Nasal cavity respiratory epithelium epithelial cell of viscerocranial mucosa (primary cell): ENCODE data around the gene CACNA1I. TPM values are rescaled to one million over a fixed set of nuclear protein-coding genes. Genes with fewer than 3 reads are reported as not detected.

Experiments
- total RNA-seq: library from RNA; depleted of rRNA; stranded (reverse); fragments of >200 nt; gene quantifications from 2 replicates; pipeline ENCODE4 v1.2.3, GENCODE V29; 2014

CACNA1I gene
- total RNA-seq: not detected in 2 replicates

DNA sequence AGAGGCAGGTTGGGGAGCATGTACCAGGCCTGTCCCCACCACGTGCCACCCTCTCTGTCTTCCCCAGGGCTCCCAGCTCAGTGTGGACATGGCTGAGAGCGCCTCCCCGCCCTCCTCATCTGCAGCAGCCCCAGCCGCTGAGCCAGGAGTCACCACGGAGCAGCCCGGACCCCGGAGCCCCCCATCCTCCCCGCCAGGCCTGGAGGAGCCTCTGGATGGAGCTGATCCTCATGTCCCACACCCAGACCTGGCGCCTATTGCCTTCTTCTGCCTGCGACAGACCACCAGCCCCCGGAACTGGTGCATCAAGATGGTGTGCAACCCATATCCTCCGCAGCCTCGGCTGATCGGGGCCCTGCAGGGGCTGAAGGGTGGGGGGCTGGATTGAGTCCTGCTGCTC is at the start of gene CACNA1I:
Gene CACNA1I (plus strand): TSS at position 89 of the 400 bp plus-strand sequence. CDS start 0 bp downstream, at position 89.

DNA sequence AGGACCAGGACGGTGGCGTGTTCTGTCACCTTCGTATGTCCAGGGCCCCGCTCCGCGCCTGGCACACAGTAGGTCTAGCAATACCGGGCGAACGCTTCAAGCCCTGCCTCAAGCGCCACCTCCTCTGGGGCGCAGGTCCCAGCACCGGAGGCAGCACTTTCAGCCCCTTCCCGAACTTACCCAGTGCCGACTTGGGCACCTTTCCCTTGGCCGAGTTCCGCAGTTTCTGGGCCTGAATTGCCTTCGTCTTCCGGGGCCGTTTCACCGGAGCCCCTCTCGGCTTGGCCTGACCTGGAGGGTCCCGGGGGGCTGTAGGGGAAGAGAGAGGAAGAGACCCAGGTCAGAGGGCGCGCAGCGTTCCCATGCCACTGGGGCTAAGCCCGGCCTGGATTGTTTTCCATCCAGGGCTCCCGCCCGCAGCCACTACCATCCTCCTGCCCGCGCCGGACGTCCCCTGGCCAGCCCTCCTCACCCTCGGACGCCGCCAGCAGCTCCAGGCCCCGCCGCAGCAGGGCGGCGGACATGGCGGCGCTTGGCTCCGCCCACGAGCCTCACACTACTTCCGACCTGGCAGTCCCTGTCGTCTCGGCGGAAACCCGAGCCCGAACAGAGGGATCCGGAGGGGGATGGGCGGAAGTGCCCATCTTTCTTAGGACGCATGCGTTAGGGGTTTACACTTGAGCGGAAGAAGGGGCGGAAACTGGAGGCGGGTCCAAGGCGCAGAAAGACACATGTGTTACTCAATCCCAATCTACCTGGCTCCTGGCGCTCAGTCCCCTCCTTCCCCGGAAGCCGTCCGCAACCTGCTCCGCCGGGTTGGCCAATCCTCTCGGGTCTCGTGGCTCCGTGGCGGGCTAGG is 38.1 kb upstream of the CACNA1I start, which contains the start of gene RPS19BP1:
Gene RPS19BP1 (minus strand): TSS at position 534 of the 859 bp plus-strand sequence. CDS start 10 bp downstream, at position 524.

Other genes with a start within 250 kb of the CACNA1I start
- 0.34 and 4.1 TPM in 2 replicates for gene SYNGR1, start 220.8 kb upstream of the CACNA1I start, total RNA-seq
- gene TAB1, start 171.0 kb upstream of the CACNA1I start, total RNA-seq: 6.8 and 16.7 TPM in 2 replicates
- gene MGAT3, start 113.7 kb upstream of the CACNA1I start, total RNA-seq: 0.50 TPM in 1 of 2 replicates, not detected in the other
- 38.3 and 42.9 TPM in 2 replicates for gene MIEF1, start 68.5 kb upstream of the CACNA1I start, total RNA-seq
- gene ATF4, start 50.2 kb upstream of the CACNA1I start, total RNA-seq: 473 and 509 TPM in 2 replicates
- 39.7 and 78.6 TPM in 2 replicates for gene RPS19BP1, start 38.0 kb upstream of the CACNA1I start, total RNA-seq